ENCODE results near the gene SPRED1.

The SPRED1 gene

DNA sequence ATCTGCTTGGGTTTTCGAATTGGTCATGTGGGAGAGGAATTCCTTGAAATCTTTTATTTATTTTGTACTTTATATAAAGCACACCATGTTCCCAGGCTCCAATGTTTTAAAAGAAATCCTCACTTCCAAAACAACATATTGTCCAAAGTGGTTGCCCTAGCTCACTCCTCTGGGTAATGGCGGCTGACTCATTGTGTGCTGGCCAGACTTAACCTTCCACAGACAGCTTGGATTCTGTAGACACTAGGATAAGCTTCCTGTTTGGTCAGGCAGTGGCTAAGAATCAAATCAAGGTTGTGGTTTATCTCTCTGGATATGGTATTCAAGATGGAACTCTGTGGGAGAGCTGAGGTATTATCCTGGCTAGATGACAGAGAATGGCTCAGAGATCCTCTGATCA is 145.5 kb downstream of the SPRED1 start:
- H3K36me3 ChIP-seq (ENCODE audit: control insufficient read depth, insufficient read depth, low read length) = no peaks in the 10 kb centered on the region
- H3K4me1 ChIP-seq (ENCODE audit: control insufficient read depth, insufficient read depth, low read length) = no peaks in the 10 kb centered on the region
- peaks cover under 1% of the 10 kb centered on the region; the same call in 1 of the 2 replicates for H3K9me3 ChIP-seq (ENCODE audit: control insufficient read depth, insufficient read depth, low read depth, low read length)
- no peak overlapping the region for H3K9ac ChIP-seq (ENCODE audit: low read length)
- H3K27ac ChIP-seq (ENCODE audit: low read depth, low read length) = no peak overlapping the region
- H3K27me3 ChIP-seq (ENCODE audit: control insufficient read depth, insufficient read depth, low read length) = no peaks in the 10 kb centered on the region
- no peak overlapping the region for H3K4me3 ChIP-seq (ENCODE audit: low read depth, low read length)

DNA sequence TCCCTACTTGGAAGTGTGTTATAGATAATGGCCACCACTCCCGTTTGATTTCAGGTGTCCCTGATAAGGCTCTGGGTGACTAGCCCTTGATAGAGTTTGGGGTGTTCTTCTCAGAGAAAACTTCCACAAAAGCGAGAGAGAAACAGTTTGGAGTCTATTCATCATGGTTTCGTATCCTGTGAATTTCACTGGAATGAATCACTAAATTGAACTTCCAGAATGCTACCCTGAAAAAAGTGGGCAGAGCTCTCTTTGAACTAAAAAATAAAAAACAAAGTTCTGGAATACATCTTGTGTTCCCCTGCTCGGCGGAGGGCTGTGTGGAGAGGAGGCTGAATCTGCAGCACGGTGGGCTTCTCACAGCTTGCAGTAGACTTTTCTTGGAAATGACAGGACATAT is 148.5 kb downstream of the SPRED1 start:
- Histone ChIP-seq H3K9ac (ENCODE audit: low read length) (no peak overlapping the region), H3K27ac (ENCODE audit: low read depth, low read length) (no peak overlapping the region), H3K27me3 (ENCODE audit: control insufficient read depth, insufficient read depth, low read length) (no peaks in the 10 kb centered on the region), H3K36me3 (ENCODE audit: control insufficient read depth, insufficient read depth, low read length) (no peaks in the 10 kb centered on the region), H3K4me1 (ENCODE audit: control insufficient read depth, insufficient read depth, low read length) (no peaks in the 10 kb centered on the region), H3K9me3 (ENCODE audit: control insufficient read depth, insufficient read depth, low read depth, low read length) (no peaks in the 10 kb centered on the region), H3K4me3 (ENCODE audit: low read depth, low read length) (no peak overlapping the region)

GRCh38 chr15:38401701-38402100 is 149.1 kb downstream of the SPRED1 start:
- Histone ChIP-seq H3K27ac (ENCODE audit: low read depth, low read length) (no peak overlapping the region), H3K9me3 (ENCODE audit: control insufficient read depth, insufficient read depth, low read depth, low read length) (no peaks in the 10 kb centered on the region), H3K4me3 (ENCODE audit: low read depth, low read length) (no peak overlapping the region), H3K4me1 (ENCODE audit: control insufficient read depth, insufficient read depth, low read length) (no peaks in the 10 kb centered on the region), H3K9ac (ENCODE audit: low read length) (no peak overlapping the region), H3K36me3 (ENCODE audit: control insufficient read depth, insufficient read depth, low read length) (no peaks in the 10 kb centered on the region), H3K27me3 (ENCODE audit: control insufficient read depth, insufficient read depth, low read length) (no peaks in the 10 kb centered on the region)

GRCh38 chr15:38406436-38406835 is 153.8 kb downstream of the SPRED1 start:
- Histone ChIP-seq H3K9me3 (ENCODE audit: control insufficient read depth, insufficient read depth, low read depth, low read length) (no peaks in the 10 kb centered on the region), H3K36me3 (ENCODE audit: control insufficient read depth, insufficient read depth, low read length) (no peaks in the 10 kb centered on the region), H3K9ac (ENCODE audit: low read length) (no peak overlapping the region)

More at GRCh38 chr15:38406436-38406835, 153.8 kb downstream of the SPRED1 start:
- Histone ChIP-seq H3K27ac (ENCODE audit: low read depth, low read length) (no peak overlapping the region), H3K4me3 (ENCODE audit: low read depth, low read length) (no peak overlapping the region), H3K27me3 (ENCODE audit: control insufficient read depth, insufficient read depth, low read length) (no peaks in the 10 kb centered on the region), H3K4me1 (ENCODE audit: control insufficient read depth, insufficient read depth, low read length) (no peaks in the 10 kb centered on the region)
